NB4 (cell line): Measurements from ENCODE around the gene CYP24A1.

Source experiments
- DNase-seq: peaks from one replicate; pipeline ENCODE4 v3.0.0; 2010; ENCODE audit warnings: low read depth
- H3K4me3 ChIP-seq: one replicate; pipeline ENCODE4 v1.5.1; 2011; ENCODE audit warnings: mild to moderate bottlenecking, low read depth, low read length, moderate library complexity
- CTCF ChIP-seq: IDR thresholded peaks from one replicate; pipeline ENCODE4 v1.5.1; 2012; ENCODE audit warnings: low read depth, low read length
- MAX ChIP-seq: IDR thresholded peaks from 2 replicates; pipeline ENCODE4 v1.6.1; 2011; ENCODE audit warnings: low read depth, low read length
- MYC ChIP-seq: IDR thresholded peaks from 2 replicates; pipeline ENCODE4 v1.6.1; 2011; ENCODE audit warnings: low read depth, low read length
- POLR2A ChIP-seq: IDR thresholded peaks from 2 replicates; pipeline ENCODE4 v1.6.1; 2011; ENCODE audit warnings: mild to moderate bottlenecking; ENCODE audit not compliant: insufficient read length; ENCODE audit errors: extremely low read depth

CYP24A1 gene

GRCh38 chr20:54122189-54122588 lies 51.6 kb downstream of the CYP24A1 start:
- DNase-seq = no peak
- H3K4me3 ChIP-seq = no peak overlapping the region
- no peak for TF ChIP-seq POLR2A
- no peak for TF ChIP-seq MYC
- no peak for TF ChIP-seq MAX
- TF ChIP-seq CTCF = no peak

GRCh38 chr20:54119744-54120143 lies 54.0 kb downstream of the CYP24A1 start:
- DNase-seq = no peak
- TF ChIP-seq MAX = no peak
- no peak for TF ChIP-seq MYC
- TF ChIP-seq POLR2A = no peak
- TF ChIP-seq CTCF = no peak
- H3K4me3 ChIP-seq = no peak overlapping the region

GRCh38 chr20:54118220-54119001 lies 55.4 kb downstream of the CYP24A1 start:
- no peak overlapping the region for H3K4me3 ChIP-seq
- TF ChIP-seq MAX (no peak), POLR2A (no peak), MYC (no peak), CTCF (no peak)
- DNase-seq = no peak

- TF ChIP-seq POLR2A (no peak), CTCF (no peak), MAX (no peak), MYC (no peak)
- no peak for DNase-seq
- no peak overlapping the region for H3K4me3 ChIP-seq
These were observed 57.1 kb downstream of the CYP24A1 start for GRCh38 chr20:54116550-54117235.

- no peak overlapping the region for H3K4me3 ChIP-seq
- TF ChIP-seq MAX (peak; percentile 82), POLR2A (no peak)
- peak; percentile 61 for DNase-seq
These were observed 58.5 kb downstream of the CYP24A1 start for GRCh38 chr20:54115172-54115854.

- H3K4me3 ChIP-seq = no peak overlapping the region
- no peak for DNase-seq
- no peak for TF ChIP-seq MAX
- TF ChIP-seq POLR2A = no peak
- no peak for TF ChIP-seq MYC
- no peak for TF ChIP-seq CTCF
These were observed 59.7 kb downstream of the CYP24A1 start for GRCh38 chr20:54114109-54114508.
